IPS DF 19.7 (cell line): Measurements from ENCODE around the gene ZNF605.
A peak's percentile ranks its signal among the peaks of the same experiment; 100 is the strongest.
"Not testable (repeated sequence)": the region's sequence is repeated elsewhere in the genome, so short reads cannot be mapped to it uniquely, and the experiment has no call there.

ENCODE experiments used
- DNase-seq: peaks from one replicate; pipeline ENCODE4 v3.0.0-alpha.2; 2013; ENCODE audit warnings: low read depth, low spot score

ZNF605 gene

DNA sequence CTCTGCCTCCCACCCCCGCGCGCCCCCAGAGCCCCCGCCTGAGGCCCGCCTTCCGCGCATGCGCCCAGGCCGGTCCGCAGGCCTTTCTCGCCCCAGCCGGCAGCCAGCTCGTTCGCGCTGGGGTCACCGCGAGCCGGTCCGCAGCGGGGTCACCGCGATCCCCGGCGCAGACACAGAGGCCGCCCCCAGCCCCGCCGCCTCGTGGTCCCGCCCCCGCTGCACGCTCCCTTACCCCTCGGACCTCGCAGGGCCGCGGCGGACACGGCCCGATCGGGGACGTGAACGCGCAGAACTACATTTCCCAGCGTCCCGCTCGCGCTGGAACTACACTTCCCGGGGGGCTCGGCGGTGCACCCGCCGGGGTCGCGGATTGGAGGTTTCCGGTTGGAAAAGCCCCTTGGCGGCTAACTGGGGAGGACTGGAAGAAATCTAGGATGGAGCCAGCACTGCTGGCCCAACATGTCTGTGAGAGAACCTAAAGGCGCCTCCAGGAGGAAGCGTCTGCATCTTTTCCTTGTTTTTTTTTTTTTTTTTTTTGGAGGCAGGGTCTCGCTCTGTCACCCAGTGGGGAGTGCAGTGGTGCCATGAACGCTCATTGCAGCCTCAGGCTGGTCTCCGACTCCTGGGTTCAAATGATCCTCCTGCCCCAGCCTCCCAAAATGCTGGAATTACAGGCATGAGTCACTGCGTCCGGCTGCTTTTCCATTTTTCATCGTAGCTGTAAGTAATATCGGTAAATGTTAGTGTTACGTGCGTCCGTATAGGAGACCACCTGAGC lies at the start of gene ZNF605:
ZNF605 (minus strand) TSS at position 296 of the 778 bp plus-strand sequence. CDS start 10,671 bp downstream, outside the sequence.
- peak; percentile 75 for DNase-seq

- no peak for DNase-seq
Observed at GRCh38 chr12:132998741-132999140, 42.6 kb upstream of the ZNF605 start.

DNA sequence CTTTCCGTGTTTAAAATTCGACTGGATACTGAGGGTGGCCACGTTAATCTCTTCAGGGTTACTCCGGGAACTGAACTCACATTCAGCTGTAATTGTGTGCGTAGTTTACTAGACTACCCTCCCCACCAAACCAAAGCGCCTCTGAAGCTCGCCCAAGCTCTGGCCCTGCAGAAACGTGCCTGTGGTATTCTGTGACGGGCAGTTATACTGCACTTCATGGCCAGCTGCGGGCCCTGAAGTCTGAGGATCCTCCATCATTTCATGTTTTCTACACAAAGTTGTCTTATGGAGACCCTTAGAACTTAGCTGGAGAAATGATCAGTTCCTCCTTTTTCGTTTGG lies 30.7 kb upstream of the ZNF605 start:
- no peak for DNase-seq

GRCh38 chr12:132986001-132986884 lies 30.1 kb upstream of the ZNF605 start, which contains the start of gene ZNF26:
Gene ZNF26 (plus strand): TSS chr12:132986367. CDS start chr12:132986841, 474 bp downstream.
- DNase-seq: peak; percentile 97

GRCh38 chr12:132976870-132977269 lies 20.8 kb upstream of the ZNF605 start:
- DNase-seq: not testable (repeated sequence)

DNA sequence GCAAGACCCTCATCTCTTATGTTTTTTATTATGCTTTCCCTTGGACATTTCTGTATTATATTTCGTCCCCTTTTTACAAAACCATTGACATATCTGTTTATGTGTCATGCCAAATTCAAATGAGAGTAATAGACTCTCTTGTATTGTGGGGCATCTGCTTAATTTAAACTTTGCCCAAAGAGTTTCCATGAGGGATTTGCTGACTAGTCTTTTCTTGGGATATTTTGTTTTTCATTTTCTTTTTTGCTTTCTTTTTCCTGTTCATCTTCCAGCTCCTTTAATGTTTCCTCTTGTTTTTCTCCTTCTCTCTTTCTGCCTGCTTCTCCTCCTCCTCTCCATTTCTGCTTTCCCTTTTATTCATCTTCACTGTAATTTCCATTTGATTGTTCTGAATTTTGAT lies 16.3 kb upstream of the ZNF605 start:
- no peak for DNase-seq

- DNase-seq: no peak
Observed at GRCh38 chr12:132967736-132968135, 11.6 kb upstream of the ZNF605 start.

DNA sequence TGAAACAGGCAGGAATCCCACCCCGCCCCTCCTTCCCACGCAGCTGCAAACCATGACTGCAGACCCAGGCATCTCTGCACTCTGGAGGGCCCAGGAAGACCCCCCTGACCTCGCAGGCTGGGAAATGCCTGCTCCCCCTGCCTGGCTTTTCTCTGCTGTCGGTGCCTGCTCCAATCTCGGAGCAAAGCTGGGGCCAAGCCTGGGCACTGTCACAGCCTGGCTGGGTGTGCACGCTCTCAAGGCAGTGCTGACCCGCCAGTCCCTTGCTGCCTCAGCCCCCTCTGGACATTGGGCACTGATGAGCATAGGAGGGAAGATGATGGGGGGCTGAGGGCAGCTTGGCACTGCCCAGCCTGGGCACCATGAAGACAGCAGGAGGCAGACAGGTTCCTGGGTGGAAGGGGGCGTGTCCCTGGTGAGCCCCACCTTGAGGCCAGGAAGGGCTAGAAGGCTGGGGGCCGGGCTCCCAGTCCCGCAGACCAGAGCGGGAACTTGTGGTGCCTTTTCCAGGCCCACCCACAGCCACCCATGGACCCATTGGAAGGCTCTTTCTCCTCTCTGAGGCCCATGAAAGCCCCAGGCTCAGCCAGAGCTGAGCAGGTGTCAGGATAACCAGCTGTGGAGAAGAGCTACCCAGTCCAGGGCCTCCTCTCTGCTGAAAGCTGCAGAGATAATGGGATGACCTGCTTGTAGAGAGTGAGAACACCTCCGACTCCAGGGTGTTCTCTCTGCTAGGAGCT lies 10.7 kb upstream of the ZNF605 start:
- DNase-seq: no peak

DNA sequence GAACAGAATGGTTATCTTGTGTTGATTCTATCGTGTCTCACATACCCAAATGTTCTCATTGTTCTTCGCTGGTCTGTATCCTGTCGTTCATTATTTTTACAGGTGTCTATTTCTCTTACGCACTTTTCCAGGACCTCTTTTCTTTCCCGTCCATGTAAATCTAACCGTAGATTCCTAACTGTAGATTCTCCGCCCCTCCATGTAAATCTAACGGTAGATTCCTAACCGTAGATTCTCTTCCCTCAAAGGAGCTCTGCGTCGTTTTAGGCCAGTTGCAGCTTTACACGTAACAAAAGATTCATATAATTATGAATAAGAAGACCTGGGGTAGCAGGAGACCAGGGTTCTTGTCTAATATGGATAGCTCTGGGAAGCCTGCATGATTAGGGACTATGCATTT lies 9.7 kb upstream of the ZNF605 start:
- DNase-seq: no peak

- not testable (repeated sequence) for DNase-seq
Observed at GRCh38 chr12:132963947-132964346, 7.8 kb upstream of the ZNF605 start.

GRCh38 chr12:132961790-132962189 lies 5.7 kb upstream of the ZNF605 start:
- DNase-seq: not testable (repeated sequence)

DNA sequence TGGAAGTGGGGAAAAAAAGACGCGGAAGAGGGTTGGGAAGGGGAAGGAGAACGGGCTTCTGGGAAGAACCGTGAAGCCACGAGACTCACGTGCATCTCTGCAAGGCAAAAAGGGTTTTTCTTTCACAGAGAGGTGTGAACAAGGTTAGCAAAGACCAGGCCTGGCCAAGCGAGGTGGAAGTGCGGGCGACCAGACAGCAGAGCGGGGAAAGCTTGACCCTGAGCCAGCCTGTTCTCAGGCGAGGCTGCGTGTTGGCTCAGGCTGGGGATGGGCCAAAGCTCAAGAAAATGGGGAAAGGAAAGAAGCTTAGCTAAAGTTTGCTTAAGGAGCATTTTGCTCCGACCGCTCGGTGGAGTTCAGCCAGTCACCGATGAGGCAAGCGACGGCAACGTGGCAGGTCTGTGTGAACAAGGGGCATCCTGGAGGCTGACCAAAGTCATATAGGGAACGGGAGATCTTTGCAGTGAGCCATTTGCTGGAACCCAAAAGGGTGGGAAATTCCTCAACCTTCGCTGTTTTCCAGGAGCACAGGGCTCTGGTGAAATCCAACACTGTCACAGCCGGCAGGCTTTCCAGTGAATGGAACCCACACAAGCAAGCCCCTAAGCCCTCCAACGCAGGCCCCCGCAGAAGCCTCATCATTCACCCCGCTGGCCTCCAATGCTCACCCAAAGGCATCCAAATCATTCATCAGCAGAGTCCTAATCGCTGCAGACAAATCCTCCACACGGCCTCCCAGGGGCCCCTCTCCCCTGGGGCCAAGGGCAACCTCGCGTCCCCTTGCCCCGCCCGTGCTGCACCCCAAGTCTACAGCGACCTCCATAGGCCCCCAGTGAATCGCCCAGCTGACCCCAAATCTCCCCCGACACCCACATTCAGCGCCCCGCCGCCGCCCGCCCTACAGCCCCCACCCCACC lies 754 bp downstream of the ZNF605 start:
- DNase-seq: no peak

- DNase-seq: no peak
Observed at GRCh38 chr12:132954471-132955048, 1.5 kb downstream of the ZNF605 start.

- no peak for DNase-seq
Observed at GRCh38 chr12:132953771-132954170, 2.3 kb downstream of the ZNF605 start.

GRCh38 chr12:132953163-132953425 lies 3.0 kb downstream of the ZNF605 start:
- no peak for DNase-seq

DNA sequence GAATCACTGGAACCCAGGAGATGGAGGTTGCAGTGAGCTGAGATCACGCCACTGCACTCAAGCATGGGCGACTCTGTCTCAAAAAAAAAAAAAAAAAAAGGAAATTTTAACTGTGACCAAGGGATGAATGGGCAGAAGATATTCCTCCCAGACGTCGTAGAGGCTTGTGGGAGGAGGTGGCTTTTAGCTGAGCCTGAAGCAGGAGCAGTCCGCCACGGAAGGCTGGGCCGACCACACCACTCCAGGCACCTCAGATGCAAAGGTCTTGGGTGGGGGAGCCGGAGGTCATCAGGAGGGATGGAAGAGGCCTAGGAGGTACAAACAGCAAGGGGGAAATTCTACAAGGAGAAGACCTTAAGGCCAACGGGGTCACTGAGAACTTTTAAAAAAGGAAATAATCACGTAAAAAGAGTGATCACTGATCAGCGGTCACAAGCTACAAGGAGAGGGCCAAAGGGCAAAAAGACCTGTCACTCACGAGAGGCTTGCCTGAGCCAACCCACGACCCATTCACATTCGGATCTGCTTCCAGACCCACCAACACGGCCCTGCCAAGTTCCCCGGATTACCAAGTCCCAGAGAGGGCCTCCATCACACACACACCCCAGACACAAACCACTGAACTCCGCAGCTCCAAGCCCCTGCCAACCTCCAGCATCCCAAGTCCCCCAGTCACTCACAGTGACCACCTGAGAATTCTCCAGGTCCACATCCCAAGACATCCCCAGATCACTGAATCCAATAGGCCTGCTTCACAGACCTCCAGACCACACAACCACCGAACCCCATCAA lies 3.5 kb downstream of the ZNF605 start:
- DNase-seq: no peak

DNA sequence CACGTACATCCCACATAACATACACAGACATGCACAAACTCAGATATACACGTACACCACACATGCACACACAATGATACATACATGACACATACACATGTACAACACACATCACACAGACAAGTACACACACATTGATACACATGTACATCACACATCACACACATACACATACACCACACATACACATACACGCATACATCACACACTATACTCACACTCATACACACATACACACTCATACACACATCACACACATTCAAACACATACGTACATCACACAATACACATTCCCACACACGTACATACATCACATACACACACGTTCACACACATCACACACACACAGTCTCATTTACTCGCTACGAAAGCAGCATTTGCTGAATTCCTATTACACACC lies 4.5 kb downstream of the ZNF605 start:
- DNase-seq: no peak

DNA sequence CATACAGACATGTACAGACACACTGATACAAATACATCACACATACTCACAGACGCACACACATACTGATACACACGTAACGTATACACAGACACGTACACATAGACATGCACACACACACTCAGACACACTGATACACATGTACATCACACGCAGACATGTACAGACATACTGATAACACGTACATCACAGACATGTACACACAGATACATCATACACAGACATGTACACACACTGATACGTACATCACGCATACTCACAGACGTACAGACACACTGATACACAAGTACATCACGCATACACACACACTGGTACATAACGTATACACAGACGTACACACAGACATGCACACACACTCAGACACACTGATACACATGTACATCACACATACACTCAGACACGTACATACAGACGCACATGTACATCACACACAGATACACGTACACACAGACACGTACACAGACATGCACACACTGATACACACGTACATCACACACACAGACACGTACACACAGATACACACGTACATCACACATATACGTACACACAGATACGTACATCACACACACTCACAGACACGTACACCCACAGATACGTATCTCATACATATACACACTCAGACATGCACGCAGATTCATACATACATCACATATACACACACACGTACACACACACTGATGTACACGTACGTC lies 5.1 kb downstream of the ZNF605 start:
- DNase-seq: no peak
